GM21529 (cell line): Measurements from ENCODE around the gene AVEN.
A peak's percentile ranks its signal among the peaks of the same experiment; 100 is the strongest.
"Not testable (repeated sequence)": the region's sequence is repeated elsewhere in the genome, so short reads cannot be mapped to it uniquely, and the experiment has no call there.

Source experiments
- ATAC-seq: cut with Tn5 transposase; IDR thresholded peaks from one replicate; pipeline ENCODE4 v1.9.1; 2021; ENCODE audit not compliant: unreplicated experiment

The AVEN gene

GRCh38 chr15:34038871-34039789 lies at the start of gene AVEN:
Gene AVEN (minus strand): TSS chr15:34039204. CDS start chr15:34039046, 158 bp downstream.
- peak; percentile 46 for ATAC-seq

- no peak for ATAC-seq
Measured at GRCh38 chr15:34085746-34086145, 46.7 kb upstream of the AVEN start.

DNA sequence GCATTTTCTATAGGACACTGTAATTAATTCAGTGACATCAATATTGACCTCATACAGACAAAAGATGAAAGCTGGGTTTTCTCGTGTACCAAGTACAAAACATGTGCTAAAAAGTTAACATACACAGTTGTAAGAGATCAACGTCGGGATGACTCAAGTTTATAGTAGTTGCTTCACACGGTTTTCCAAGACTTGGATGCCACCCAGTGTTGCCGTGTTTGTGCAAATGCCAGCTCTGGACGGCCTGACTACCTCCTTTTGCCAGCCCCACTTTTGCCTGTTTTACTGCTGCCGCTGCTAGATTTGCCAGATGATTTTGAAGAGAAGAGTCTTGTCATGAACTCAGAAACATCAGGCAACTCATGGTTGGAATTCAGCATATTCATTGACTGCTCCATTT lies 45.1 kb upstream of the AVEN start:
- no peak for ATAC-seq

DNA sequence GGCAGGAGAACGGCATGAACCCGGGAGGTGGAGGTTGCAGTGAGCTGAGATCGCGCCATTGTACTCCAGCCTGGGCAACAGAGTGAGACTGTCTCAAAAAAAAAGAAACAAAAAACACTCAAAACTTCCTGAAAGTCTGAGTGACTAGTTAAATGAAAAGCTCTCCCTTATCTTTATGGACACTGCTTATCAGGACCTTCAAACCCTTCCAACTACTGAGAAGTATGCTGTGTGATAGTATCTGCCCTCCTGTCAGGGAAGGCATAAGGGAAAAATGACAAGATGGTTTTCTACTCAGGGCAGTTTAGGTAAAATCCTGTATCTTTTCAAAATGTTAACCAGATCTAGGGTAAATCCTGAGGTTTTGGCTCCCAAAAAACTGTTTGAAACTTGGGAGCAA lies 40.9 kb upstream of the AVEN start:
- no peak for ATAC-seq

GRCh38 chr15:34078900-34079299 lies 39.9 kb upstream of the AVEN start:
- no peak for ATAC-seq

GRCh38 chr15:34076785-34077184 lies 37.8 kb upstream of the AVEN start:
- no peak for ATAC-seq

DNA sequence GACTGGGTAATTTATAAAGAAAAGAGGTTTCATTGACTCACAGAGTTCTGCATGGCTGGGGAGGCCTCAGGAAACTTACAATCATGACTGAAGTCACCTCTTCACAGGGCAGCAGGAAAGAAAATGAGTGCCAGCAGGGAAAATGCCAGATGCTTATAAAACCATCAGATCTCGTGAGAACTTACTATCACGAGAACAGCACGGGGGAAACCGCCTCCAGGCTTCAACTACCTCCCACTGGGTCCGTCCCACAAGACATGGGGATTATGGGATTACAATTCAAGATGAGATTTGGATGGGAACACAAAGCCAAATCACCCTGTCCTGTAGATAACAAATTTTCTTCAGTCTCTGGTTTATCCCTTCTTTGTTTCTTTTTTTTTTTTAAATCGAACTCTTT lies 31.0 kb upstream of the AVEN start:
- no peak for ATAC-seq

GRCh38 chr15:34065941-34066340 lies 26.9 kb upstream of the AVEN start:
- ATAC-seq: no peak

GRCh38 chr15:34065261-34065660 lies 26.3 kb upstream of the AVEN start:
- ATAC-seq: no peak

DNA sequence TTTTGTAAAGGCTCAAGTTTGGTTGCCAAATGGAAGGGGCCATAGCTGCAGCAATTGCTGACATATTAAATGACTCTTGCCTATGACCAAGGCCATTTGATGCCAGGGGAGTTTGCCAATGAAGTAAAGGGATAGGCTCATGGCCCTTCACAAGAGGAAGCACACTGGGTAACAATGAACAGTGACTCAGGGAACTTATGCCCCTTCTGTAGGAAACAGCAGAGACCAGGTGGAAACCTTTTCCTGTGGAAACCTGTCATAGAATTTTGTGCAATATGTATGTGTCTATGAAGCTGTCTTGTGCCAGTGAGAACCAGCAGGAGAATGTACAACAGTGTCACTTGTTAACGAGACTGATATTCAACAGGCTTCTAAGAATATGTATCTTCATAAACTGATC lies 25.4 kb upstream of the AVEN start:
- no peak for ATAC-seq

GRCh38 chr15:34059946-34060345 lies 20.9 kb upstream of the AVEN start:
- no peak for ATAC-seq

- no peak for ATAC-seq
Measured at GRCh38 chr15:34059476-34059875, 20.5 kb upstream of the AVEN start.

DNA sequence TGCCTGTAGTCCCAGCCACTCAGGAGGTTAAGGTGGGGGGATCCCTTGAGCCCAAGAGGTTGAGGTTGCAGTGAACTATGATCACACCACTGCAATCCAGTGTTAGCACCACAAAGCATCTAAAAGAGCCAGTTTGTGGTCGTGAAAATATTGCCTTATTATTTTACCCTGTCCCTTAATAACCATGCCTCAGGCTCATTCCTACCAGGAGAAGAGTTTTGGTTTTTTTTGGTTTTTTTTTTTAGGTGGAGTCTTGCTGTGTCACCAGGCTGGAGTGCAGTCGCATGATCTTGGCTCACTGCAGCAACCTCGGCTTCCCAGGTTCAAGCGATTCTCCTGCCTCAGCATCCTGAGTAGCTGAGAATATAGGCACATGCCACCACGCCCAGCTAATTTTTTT lies 17.9 kb upstream of the AVEN start:
- no peak for ATAC-seq

DNA sequence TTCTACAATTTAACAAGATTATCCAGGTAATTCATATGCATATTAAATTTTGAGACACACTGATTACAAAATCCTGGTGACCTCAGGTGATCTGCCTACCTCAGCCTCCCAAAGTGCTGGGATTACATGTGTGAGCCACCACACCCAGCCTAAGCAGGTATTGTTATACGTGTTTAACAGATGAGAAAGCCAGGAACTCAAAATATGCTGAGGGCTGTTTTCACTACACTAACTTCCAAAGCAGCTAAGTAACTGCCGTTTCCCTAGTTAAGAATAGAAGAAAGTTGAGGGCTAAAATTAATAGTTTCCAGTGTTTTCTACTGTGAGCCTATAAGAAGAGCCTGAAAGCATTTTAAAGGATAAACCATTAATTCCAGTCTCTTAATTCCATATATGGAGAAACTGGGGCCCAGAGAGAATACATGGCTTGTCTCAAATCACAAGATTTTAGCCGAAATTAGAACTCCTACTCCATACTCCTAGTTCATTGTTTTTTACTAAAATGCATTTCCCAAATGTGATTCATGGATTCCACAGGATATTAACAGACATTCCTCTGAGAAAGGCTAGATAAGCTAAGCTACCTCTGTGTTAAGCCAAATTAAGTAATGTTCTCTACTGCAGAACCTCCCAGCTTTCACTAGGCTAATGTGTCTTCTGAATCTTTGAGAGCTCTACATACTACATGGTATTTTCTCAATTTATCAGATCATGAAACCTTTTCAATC lies 17.0 kb upstream of the AVEN start:
- no peak for ATAC-seq

DNA sequence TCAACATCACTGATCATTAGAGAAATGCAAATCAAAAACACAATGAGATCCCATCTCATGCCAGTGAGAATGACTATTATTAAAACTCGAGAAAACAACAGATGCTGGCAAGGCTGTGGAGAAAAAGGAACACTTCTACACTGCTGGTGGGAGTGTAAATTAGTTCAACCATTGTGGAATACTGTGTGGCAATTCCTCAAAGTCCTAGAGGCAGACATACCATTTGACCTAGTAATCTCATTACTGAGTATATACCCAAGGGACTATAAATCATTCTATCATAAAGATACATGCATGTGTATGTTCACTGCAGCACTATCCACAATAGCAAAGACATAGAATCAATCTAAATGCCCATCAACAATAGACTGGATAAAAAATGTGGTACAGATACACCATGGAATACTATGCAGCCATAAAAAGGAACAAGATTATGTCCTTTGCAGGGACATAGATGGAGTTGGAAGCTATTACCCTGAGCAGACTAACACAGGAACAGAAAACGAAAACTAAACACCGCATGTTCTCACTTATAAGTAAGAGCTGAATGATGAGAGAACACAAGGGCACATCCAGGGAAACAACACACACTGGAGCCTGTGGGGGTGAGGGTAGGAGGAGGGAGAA lies 15.2 kb upstream of the AVEN start:
- ATAC-seq: no peak

DNA sequence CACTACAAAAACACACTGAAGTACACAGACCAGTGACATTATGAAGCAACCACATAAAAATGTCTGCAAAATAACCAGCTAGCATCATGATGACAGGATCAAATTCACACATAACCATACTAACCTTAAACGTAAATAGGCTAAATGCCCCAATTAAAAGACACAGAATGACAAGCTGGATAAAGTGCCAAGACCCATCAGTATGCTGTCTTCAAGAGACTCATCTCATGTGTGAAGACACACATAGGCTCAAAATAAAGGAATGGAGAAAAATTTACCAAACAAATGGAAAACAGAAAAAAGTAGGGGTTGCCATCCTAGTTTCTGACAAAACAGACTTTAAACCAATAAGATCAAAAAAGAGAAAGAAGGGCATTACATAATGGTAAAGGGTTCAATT lies 11.4 kb upstream of the AVEN start:
- not testable (repeated sequence) for ATAC-seq

GRCh38 chr15:34049112-34049511 lies 10.1 kb upstream of the AVEN start:
- no peak for ATAC-seq

DNA sequence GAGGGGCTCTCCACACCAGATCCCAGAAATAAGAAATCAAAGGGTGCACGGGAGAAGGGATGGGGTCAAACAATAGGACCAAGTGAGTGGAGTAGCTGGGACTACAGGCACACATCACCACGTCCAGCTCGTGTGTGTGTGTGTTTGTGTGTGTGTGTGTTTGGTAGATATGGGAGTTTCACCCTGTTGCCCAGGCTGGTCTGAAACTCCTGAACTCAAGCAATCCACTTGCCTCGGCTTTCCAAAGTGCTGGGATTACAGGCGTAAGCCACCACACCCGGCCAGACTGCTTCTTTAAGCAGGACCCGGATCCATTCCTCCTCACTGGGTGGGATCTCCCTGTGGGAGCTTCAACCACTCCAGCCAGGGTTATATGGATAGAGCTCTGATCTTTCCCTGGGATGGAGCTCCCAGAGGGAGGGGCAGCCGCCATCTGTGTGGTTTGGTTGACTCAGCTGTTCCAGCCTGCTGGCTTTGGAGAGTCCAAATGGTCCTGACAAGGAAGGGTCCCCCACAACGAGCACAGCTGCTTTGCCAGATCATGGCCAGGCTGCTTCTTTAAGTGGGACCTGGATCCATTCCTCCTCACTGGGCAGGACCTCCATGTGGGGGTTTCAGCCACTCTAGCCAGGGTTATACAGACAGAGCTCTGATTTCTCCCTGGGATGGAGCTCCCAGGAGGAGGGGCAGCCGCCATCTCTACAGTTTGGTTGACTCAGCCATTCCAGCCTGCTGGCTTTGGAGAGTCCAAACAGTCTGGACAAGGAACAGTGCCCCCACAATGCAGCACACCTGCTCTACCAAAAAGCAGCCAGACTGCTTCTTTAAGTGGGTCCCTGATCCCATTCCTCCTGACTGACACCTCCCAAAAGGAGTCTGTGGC lies 9.1 kb upstream of the AVEN start:
- no peak for ATAC-seq

DNA sequence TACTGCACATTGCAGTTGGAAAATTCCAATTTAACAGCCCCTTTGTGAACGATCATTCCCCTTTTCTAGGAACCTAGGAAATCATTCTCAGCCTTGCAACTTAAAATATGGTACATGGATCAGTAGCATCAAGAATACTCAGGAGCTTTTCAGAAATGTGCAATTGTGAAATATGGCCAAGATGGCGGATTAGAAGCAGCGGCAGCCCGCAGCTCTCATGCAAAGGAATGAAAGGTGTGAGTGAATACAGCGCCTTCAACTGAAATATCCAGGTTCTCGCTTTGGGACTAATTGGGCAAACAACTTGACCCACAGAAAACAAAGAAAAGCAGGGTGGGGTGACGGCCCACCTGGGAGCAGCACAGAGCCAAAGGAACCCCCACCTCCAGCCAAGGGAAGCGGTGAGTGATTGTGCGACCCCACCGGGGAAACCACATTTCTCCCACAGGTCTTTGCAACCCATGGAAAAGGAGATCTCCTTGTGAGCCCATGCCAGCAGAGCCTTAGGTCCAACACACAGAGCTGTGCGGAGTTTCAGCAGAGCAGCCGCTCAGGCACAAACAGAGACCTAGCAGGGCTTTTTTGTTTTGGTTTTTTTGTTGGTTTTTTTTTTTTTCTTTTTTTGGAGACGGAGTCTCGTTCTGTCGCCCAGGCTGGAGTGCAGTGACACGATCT lies 7.6 kb upstream of the AVEN start:
- ATAC-seq: no peak

DNA sequence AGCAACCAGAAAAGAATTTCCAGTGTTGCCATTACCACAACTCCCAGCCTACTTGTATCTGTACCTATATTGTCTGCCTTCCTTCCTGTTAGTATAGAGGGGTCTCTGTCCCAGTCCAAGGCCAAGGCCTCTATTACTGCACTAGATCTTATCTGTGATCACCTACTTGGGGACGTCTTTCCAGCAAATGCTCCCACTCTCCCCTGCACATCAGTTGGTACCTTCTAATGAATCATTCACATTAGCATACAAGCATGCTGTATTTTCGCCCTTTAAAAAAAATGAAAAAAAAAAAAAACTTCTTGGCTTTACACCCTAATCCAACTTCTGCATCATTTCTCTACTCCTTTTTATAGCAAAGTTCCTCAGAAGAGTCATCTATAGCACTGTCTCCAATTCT lies 4.8 kb upstream of the AVEN start:
- no peak for ATAC-seq
